Upper lobe of right lung (tissue), 1 donor: ENCODE results near the gene DRAM1. TPM values are rescaled to one million over a fixed set of nuclear protein-coding genes. Genes with fewer than 3 reads are reported as not detected.
A peak's percentile ranks its signal among the peaks of the same experiment; 100 is the strongest.
"Not testable (repeated sequence)": the region's sequence is repeated elsewhere in the genome, so short reads cannot be mapped to it uniquely, and the experiment has no call there.

Source experiments
- ATAC-seq: fragments of 200-7000 bp; cut with Tn5 transposase; one replicate; pipeline ENCODE4 v1.9.1; 2020; ENCODE audit warnings: mild to moderate bottlenecking, moderate library complexity
- DNase-seq: peaks from one replicate; pipeline ENCODE4 v3.0.0-alpha.2; 2020
- H3K27ac ChIP-seq: fragments of 200-600 bp; one replicate; pipeline ENCODE4 v1.8.0; 2022
- H3K27me3 ChIP-seq: fragments of 200-600 bp; one replicate; pipeline ENCODE4 v1.8.0; 2022; ENCODE audit warnings: mild to moderate bottlenecking
- H3K36me3 ChIP-seq: fragments of 200-600 bp; one replicate; pipeline ENCODE4 v1.8.0; 2022
- H3K4me1 ChIP-seq: fragments of 200-600 bp; one replicate; pipeline ENCODE4 v1.8.0; 2022
- H3K4me3 ChIP-seq: fragments of 200-600 bp; one replicate; pipeline ENCODE4 v1.8.0; 2022; ENCODE audit warnings: mild to moderate bottlenecking
- H3K9me3 ChIP-seq: fragments of 200-600 bp; one replicate; pipeline ENCODE4 v1.8.0; 2022
- CTCF ChIP-seq: fragments of 200-600 bp; IDR thresholded peaks from one replicate; pipeline ENCODE4 v1.8.0; 2022; ENCODE audit warnings: antibody characterized with exemption
- intact Hi-C: fragments of 100-400 bp; cut with DNase I; formaldehyde crosslinking; loops from one replicate; pipeline ENCODE4 v1.11.0; 2022
- total RNA-seq: library from RNA; stranded (reverse); fragmentation: NEBNext Ultra II Directional; extraction: Animal tissue kit (Norgen Biotek cat#: 25700); gene quantifications from one replicate; pipeline ENCODE4 v1.2.1, GENCODE V29; 2021
- donor health status: DM: no; HTN: yes; CAD: no; lungs with severe emphysema.

DRAM1 gene
- total RNA-seq, 1 donor from 2014 or later: 162 TPM

- intact Hi-C loops: no loop called here
- ATAC-seq (no peak), DNase-seq (no peak)
- Histone ChIP-seq H3K36me3 (no peaks in the 10 kb centered on the region), H3K27ac (no peak overlapping the region), H3K9me3 (no peaks in the 10 kb centered on the region), H3K4me3 (no peak overlapping the region), H3K4me1 (no peaks in the 10 kb centered on the region), H3K27me3 (no peaks in the 10 kb centered on the region)
- no peak for TF ChIP-seq CTCF
These were observed 30.1 kb upstream of the DRAM1 start for GRCh38 chr12:101847325-101847724.

GRCh38 chr12:101850199-101850598 is 27.2 kb upstream of the DRAM1 start:
- Histone ChIP-seq H3K4me1 (peaks cover 5% of the 10 kb centered on the region), H3K36me3 (no peaks in the 10 kb centered on the region), H3K4me3 (no peak overlapping the region), H3K27me3 (no peaks in the 10 kb centered on the region), H3K27ac (no peak overlapping the region), H3K9me3 (no peaks in the 10 kb centered on the region)
- ATAC-seq (peak; percentile 69), DNase-seq (no peak)
- intact Hi-C loops: no loop called here
- no peak for TF ChIP-seq CTCF

- Histone ChIP-seq H3K9me3 (no peaks in the 10 kb centered on the region), H3K4me3 (no peak overlapping the region), H3K27ac (no peak overlapping the region), H3K36me3 (no peaks in the 10 kb centered on the region), H3K27me3 (no peaks in the 10 kb centered on the region), H3K4me1 (peaks cover 19% of the 10 kb centered on the region)
- DNase-seq (no peak), ATAC-seq (no peak)
- TF ChIP-seq CTCF: no peak
- intact Hi-C loops: no loop called here
These were observed 24.4 kb upstream of the DRAM1 start for GRCh38 chr12:101852998-101853397.

GRCh38 chr12:101854747-101855146 is 22.6 kb upstream of the DRAM1 start:
- Histone ChIP-seq H3K27me3 (no peaks in the 10 kb centered on the region), H3K36me3 (no peaks in the 10 kb centered on the region), H3K9me3 (no peaks in the 10 kb centered on the region), H3K4me3 (no peak overlapping the region), H3K27ac (peak overlapping the region; percentile 37), H3K4me1 (peaks cover 26% of the 10 kb centered on the region)
- intact Hi-C loops: no loop called here
- ATAC-seq: peak; percentile 37
- DNase-seq: no peak
- no peak for TF ChIP-seq CTCF

GRCh38 chr12:101855364-101855884 is 22.0 kb upstream of the DRAM1 start:
- intact Hi-C loops: no loop called here
- no peak for TF ChIP-seq CTCF
- H3K4me3 ChIP-seq: no peak overlapping the region
- no peaks in the 10 kb centered on the region for H3K9me3 ChIP-seq
- no peaks in the 10 kb centered on the region for H3K36me3 ChIP-seq
- ATAC-seq (no peak), DNase-seq (no peak)
- peaks cover 30% of the 10 kb centered on the region for H3K4me1 ChIP-seq
- peak overlapping the region; percentile 37 for H3K27ac ChIP-seq
- no peaks in the 10 kb centered on the region for H3K27me3 ChIP-seq

- ATAC-seq (no peak), DNase-seq (no peak)
- TF ChIP-seq CTCF: no peak
- intact Hi-C loops: no loop called here
- Histone ChIP-seq H3K27me3 (no peaks in the 10 kb centered on the region), H3K9me3 (no peaks in the 10 kb centered on the region), H3K4me1 (peaks cover 30% of the 10 kb centered on the region), H3K27ac (no peak overlapping the region), H3K36me3 (no peaks in the 10 kb centered on the region), H3K4me3 (no peak overlapping the region)
These were observed 21.4 kb upstream of the DRAM1 start for GRCh38 chr12:101855976-101856375.

- peaks cover 30% of the 10 kb centered on the region for H3K4me1 ChIP-seq
- ATAC-seq, intact Hi-C loops, H3K36me3 ChIP-seq, H3K4me3 ChIP-seq, H3K27me3 ChIP-seq, H3K27ac ChIP-seq, DNase-seq, H3K9me3 ChIP-seq: not testable (repeated sequence)
These were observed 20.8 kb upstream of the DRAM1 start for GRCh38 chr12:101856614-101857013.
